ENCODE results near the gene ENAH. TPM values are rescaled to one million over a fixed set of nuclear protein-coding genes. Genes with fewer than 3 reads are reported as not detected.
A peak's percentile ranks its signal among the peaks of the same experiment; 100 is the strongest.

ENAH gene
- polyA plus RNA-seq, 1 experiment: 121 TPM

DNA sequence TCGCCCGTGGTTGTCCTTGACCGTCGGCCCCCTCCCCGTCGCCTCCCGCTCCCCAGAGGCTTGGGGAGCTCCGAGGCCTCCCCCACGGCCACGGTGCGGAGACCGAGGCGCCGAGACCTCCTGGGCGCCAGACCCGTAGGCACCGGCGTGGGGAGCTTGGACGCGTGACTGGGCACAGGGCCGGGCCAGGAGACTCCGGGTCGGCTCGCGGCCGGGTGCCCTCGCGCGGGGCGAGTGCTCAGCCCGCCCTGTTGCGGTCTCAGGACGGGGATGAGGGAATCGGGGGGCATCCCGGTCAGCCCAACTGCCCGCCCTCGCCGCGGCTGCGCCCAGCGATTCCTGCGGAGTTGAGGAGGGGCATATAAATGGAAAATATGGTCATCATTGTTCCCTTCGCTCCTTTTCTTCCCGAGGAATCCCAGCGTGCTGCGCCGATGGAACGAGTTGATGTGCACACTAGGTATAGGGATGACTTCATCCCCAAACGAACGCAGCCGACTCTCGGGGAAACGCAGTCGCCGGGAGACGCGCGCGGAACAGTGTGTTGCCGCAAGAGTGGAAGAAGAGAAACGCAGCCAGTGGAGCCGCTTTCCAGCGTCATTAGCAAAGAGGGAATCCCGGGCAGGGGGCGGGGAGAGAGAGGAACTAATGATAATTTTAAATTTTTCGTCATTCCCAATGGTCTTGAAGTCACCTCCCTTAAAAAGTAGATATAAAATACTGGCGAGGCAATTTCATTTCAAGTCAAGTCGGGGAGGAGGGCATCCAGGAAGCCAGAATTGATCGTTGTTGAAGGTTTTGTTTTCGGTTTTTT lies 747 bp upstream of the ENAH start:
- POLR2A ChIA-PET: interaction anchor here (0.5 to 1.8 kb wide), 10 partner anchors 9 to 135 kb away, joined by 3 to 13 read pairs (median 5); partner anchors contain the start of gene SRP9
- H3K27me3 ChIP-seq (ENCODE audit: control insufficient read depth, insufficient read depth, low read length): no peaks in the 10 kb centered on the region
- H3K9me3 ChIP-seq (ENCODE audit: control insufficient read depth, insufficient read depth, low read length): no peaks in the 10 kb centered on the region; the same call in 1 of the 2 replicates
- H3K27ac ChIP-seq (ENCODE audit: low read depth, low read length): peak overlapping the region; percentile 72
- no peak for DNase-seq (ENCODE audit: low read depth, low spot score)
- peak overlapping the region; percentile 69 for H3K4me3 ChIP-seq (ENCODE audit: low read depth, low read length)
- TF ChIP-seq, protein P1, sequence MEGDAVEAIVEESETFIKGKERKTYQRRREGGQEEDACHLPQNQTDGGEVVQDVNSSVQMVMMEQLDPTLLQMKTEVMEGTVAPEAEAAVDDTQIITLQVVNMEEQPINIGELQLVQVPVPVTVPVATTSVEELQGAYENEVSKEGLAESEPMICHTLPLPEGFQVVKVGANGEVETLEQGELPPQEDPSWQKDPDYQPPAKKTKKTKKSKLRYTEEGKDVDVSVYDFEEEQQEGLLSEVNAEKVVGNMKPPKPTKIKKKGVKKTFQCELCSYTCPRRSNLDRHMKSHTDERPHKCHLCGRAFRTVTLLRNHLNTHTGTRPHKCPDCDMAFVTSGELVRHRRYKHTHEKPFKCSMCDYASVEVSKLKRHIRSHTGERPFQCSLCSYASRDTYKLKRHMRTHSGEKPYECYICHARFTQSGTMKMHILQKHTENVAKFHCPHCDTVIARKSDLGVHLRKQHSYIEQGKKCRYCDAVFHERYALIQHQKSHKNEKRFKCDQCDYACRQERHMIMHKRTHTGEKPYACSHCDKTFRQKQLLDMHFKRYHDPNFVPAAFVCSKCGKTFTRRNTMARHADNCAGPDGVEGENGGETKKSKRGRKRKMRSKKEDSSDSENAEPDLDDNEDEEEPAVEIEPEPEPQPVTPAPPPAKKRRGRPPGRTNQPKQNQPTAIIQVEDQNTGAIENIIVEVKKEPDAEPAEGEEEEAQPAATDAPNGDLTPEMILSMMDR (IDR thresholded peaks at IDR 0.05; ENCODE audit: low read depth, low read length): no peak
- CTCF ChIA-PET: interaction anchor here (1.0 to 1.7 kb wide), 5 partner anchors 46 to 334 kb away, joined by 3 to 6 read pairs (median 3); no protein-coding TSS in a partner anchor

DNA sequence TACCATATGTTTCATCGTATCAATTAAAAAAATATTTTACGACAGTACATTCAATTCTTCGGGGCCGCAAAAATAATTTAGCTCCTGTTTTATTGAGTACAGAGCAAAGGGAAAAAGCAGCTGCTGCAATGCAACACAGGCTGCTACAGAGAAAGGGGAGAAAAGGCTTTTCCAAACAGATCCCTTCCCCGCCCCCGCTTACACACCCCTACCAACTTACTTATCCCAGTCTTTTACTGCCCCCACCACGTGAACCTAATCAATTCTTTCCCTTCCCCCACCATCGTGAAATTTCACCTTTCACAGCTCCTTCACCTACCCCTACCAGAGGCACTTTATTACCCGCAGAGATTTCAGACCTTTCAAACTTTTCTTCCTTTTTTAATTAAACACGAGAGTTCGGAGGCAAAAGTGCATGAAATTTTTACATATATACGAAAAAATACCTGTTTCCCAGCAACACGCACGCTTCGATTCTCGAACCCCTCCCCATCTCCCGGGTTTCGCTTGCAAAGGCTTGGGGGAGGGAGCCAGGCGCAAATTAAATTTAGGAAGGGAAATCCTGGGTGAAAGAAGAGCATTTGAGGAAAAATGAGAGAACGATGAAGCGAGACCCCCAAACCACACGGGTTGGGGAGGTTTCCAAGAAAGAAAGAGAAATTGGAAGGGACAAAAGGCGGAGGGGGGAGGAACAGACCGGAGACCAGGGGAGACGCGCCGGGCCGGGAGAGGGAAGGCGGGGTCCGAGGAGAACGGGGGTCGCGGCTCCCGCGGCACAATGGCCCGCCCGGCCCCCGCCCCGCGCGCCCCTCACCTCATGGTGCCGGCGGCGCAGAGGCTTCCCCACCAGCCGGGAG lies 823 bp downstream of the ENAH start:
- peak overlapping the region; percentile 84 for H3K4me3 ChIP-seq (ENCODE audit: low read depth, low read length)
- H3K27ac ChIP-seq (ENCODE audit: low read depth, low read length): peak overlapping the region; percentile 66
- H3K9me3 ChIP-seq (ENCODE audit: control insufficient read depth, insufficient read depth, low read length): no peaks in the 10 kb centered on the region; the same call in 1 of the 2 replicates
- no peak for DNase-seq (ENCODE audit: low read depth, low spot score)
- ChIA-PET POLR2A (interaction anchor here (0.7 to 1.8 kb wide), 10 partner anchors 10 to 129 kb away, joined by 3 to 13 read pairs (median 5); partner anchors contain the start of gene SRP9), CTCF (interaction anchor here (0.7 to 1.7 kb wide), 3 partner anchors 26 to 120 kb away, joined by 3 to 4 read pairs (median 3); no protein-coding TSS in a partner anchor)
- no peaks in the 10 kb centered on the region for H3K27me3 ChIP-seq (ENCODE audit: control insufficient read depth, insufficient read depth, low read length)
- TF ChIP-seq, protein P1 (IDR thresholded peaks at IDR 0.05; ENCODE audit: low read depth, low read length): no peak

DNA sequence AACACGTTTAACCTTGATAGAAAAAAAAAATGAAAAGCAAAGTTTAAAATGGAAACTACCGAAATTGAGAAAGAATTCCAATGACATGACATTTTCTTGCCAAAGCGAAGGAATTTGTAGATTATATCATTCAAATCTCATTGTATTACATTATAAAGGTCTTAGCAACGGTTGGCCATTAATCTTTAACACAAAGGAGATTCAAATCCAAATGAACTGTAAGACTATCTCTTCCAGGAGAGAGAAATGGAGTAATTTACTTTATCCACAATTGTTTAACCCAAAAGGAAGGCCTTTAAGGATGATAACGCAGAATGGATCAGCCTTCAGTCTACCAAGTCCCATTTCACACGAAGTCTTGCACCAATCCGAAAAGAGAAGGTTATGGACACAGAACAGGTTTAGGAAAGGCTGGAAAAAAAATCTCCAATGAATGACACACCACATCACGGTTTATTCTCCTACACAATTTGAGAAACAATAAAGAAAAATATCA lies 1.5 kb downstream of the ENAH start:
- DNase-seq (ENCODE audit: low read depth, low spot score): no peak
- POLR2A ChIA-PET: no interaction called here
- H3K4me3 ChIP-seq (ENCODE audit: low read depth, low read length): peak overlapping the region; percentile 84
- TF ChIP-seq, protein P1 (IDR thresholded peaks at IDR 0.05; ENCODE audit: low read depth, low read length): no peak
- H3K27me3 ChIP-seq (ENCODE audit: control insufficient read depth, insufficient read depth, low read length): no peaks in the 10 kb centered on the region
- H3K27ac ChIP-seq (ENCODE audit: low read depth, low read length): peak overlapping the region; percentile 47
- H3K9me3 ChIP-seq (ENCODE audit: control insufficient read depth, insufficient read depth, low read length): no peaks in the 10 kb centered on the region; the same call in 1 of the 2 replicates
- CTCF ChIA-PET: no interaction called here

DNA sequence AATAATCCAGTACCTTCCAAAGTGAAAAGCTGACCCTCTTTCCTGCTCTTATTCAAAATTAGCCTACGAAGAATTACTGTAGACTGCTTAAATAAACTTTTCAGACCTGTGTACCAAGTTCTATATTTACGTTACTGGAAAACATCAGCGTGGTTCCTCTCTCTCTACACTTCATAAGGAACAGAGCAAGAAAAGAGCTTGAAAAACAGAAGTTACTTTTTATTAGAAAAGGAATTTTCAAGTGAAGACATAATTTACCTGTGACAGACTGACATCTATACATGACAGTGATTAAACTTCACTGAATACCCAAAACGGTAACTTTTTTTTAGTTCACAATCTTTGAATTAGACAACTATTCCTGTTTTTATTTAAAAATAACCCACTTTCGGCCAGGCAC lies 2.7 kb downstream of the ENAH start:
- Histone ChIP-seq H3K4me3 (ENCODE audit: low read depth, low read length) (peak overlapping the region; percentile 84), H3K27ac (ENCODE audit: low read depth, low read length) (no peak overlapping the region), H3K9me3 (ENCODE audit: control insufficient read depth, insufficient read depth, low read length) (no peaks in the 10 kb centered on the region; the same call in 1 of the 2 replicates), H3K27me3 (ENCODE audit: control insufficient read depth, insufficient read depth, low read length) (no peaks in the 10 kb centered on the region)
- ChIA-PET POLR2A (interaction anchor here (0.7 kb wide), 1 partner anchor 37 kb away, joined by 11 read pairs; no protein-coding TSS in a partner anchor), CTCF (interaction anchor here (0.6 to 1.2 kb wide), 2 partner anchors 47 to 128 kb away, joined by 3 to 4 read pairs; partner anchors contain the start of gene SRP9)
- DNase-seq (ENCODE audit: low read depth, low spot score): no peak
- TF ChIP-seq, protein P1 (IDR thresholded peaks at IDR 0.05; ENCODE audit: low read depth, low read length): no peak

Measured in AG04450 (cell line).